Measurements from ENCODE around the gene ACER2.
"Not testable (repeated sequence)": the region's sequence is repeated elsewhere in the genome, so short reads cannot be mapped to it uniquely, and the experiment has no call there.

DNA sequence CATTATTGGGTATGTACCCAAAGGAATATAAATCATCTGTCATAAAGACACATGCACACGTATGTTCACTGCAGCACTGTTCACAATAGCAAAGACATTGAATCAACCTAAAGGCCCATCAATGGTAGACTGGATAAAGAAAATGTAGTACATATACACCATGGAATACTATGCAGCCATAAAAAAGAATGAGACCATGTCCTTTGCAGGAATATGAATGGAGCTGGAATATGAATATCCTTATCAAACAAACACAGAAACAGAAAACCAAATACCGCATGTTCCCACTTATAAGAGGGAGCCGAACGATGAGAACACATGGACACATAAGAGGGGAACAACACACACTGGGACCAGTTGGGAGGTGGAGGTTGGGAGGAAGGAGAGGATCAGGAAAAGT lies 19.3 kb upstream of the ACER2 start:
- TF ChIP-seq SUZ12 (IDR thresholded peaks at IDR 0.05; ENCODE audit: extremely low read depth, insufficient read depth, insufficient read length); ZNF274 (IDR thresholded peaks at IDR 0.05; ENCODE audit: low read depth, low read length): not testable (repeated sequence)

Data from NT2/D1 (cell line).